ENCODE data around the gene CNTNAP4.

The CNTNAP4 gene

GRCh38 chr16:76409706-76410105 is 132.5 kb downstream of the CNTNAP4 start:
- no peak for DNase-seq

- DNase-seq, result no peak
These were observed 144.4 kb downstream of the CNTNAP4 start for GRCh38 chr16:76421571-76421970.

GRCh38 chr16:76428858-76429257 is 151.7 kb downstream of the CNTNAP4 start:
- no peak for DNase-seq

DNA sequence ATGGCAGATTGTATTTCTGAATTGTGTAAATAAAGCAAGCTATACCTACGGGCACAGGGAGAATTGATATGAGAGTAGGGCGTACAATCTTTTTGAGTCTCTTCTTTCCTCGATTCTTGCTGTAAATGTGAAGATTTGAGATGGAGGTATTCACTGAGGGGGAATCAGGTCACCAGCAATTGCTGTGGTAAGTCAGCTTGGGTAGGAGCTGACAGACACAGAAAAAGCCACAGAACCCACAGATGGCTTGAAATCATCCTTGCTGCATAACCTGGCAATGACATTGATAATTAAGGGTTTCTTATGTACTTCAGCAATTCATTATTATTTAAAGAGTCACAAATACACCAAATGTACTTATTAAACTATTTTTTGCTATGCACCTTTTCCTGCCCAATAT is 164.2 kb downstream of the CNTNAP4 start:
- no peak for DNase-seq

DNA sequence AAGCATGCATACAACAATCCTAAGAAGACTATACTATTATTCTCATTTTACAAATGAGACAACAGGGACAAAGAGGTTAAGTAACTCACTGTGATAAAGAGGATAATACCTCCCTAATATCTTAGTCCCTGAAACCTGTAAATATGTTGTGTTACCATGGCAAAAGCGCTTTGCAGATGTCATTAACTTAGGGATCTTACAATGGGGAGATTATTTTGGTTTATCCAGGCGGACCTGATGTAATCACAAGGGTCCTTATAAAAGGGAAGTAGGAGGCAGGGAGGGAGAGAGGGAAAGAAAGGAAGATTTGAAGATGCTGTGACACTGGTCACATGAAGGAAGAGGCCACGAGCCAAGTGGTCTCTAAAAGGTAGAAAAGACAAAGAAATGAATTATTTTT is 164.7 kb downstream of the CNTNAP4 start:
- DNase-seq, result no peak

- no peak for DNase-seq
These were observed 166.8 kb downstream of the CNTNAP4 start for GRCh38 chr16:76443973-76444372.

DNA sequence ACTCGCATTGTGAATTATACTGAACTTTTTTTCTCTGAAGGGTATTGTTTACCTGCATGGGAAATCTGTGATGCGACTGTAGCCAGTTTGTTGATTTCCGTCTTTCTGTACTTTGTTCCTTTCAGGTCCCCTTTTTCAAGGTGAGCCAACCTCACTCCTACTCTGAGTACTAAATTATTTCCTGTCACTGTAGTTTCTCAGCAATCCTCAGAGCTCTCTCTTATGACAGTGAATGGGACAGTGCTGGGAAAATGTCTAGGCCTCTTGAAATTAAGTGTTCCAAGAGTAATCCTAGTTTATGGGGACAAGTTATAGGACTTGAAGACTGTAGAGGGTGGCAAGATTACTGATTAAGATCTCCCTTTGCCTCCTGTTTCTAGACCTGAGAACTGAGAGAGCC is 167.6 kb downstream of the CNTNAP4 start:
- no peak for DNase-seq

- no peak for DNase-seq
These were observed 168.6 kb downstream of the CNTNAP4 start for GRCh38 chr16:76445815-76446214.

DNA sequence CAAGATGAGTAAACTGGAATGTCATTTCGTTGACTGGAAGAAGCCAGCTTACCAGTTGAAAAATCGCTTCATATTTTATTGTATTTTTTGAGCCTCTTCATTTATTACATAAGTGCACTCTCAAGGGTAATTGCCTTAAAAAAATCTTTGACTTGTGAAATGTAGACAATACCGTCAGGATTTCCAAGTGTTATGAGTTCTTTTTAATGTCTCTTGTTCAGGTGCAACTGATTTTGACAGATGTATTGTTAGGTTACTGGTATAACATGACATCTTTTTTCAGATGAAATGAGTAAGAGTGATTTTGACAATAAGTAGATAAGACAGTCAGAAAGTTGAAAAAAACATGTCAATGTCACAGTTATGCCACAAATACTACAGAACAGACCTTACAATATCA is 169.1 kb downstream of the CNTNAP4 start:
- DNase-seq, result no peak

- DNase-seq, result no peak
These were observed 173.7 kb downstream of the CNTNAP4 start for GRCh38 chr16:76450890-76451289.

GRCh38 chr16:76455257-76455656 is 178.1 kb downstream of the CNTNAP4 start:
- DNase-seq, result no peak

GRCh38 chr16:76456016-76456415 is 178.8 kb downstream of the CNTNAP4 start:
- no peak for DNase-seq

DNA sequence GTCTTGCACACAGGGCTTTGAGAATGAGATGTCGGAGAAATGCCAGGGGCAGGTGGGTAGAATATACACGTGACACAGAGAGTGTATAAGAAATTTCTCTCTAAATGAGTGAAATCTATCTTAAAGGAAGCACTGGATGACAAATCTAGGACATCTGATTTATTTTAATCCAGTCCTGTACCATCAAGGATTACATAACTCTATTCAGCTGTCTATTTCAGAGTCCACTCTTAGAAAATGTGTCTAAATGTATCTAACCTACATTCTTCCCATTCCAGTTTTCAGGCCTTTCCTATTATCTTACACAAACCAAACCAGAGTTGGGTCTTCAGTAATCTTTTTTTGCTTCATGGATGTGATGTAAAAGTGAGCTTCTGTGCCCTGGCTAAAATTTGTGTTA is 181.9 kb downstream of the CNTNAP4 start:
- DNase-seq, result no peak

GRCh38 chr16:76461836-76462235 is 184.6 kb downstream of the CNTNAP4 start:
- DNase-seq, result no peak

DNA sequence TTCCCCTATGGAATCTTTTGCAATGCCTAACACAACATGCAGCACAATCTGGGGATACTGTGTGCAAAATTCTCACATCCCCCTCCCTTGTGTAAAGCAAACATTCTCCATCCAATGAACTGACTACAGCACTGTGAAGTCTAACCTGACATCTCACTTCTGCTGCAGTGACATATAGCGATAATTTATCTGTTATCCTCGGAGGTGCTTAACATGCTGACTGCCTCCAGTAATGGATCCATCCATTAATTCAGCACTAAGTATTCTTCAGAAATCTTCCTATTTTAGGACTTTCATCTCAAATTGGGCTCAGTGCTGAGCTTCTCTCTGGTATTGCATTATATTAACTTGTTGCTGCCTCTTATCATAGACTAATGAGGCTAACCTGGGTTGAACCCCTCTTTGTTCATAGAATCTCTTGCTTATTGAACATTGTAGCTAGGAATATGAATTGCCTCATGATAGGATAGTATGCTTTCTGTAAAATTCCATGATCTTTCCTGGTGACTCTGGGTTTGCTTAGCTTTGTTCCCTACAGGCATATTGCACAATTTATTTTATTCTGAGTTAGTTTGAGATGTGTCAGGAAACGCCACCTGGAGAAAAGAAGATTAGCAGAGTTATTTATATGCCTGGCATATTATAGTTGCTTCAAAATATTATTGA is 187.9 kb downstream of the CNTNAP4 start:
- no peak for DNase-seq

GRCh38 chr16:76466871-76467270 is 189.7 kb downstream of the CNTNAP4 start:
- no peak for DNase-seq

GRCh38 chr16:76474048-76474447 is 196.8 kb downstream of the CNTNAP4 start:
- DNase-seq, result no peak

DNA sequence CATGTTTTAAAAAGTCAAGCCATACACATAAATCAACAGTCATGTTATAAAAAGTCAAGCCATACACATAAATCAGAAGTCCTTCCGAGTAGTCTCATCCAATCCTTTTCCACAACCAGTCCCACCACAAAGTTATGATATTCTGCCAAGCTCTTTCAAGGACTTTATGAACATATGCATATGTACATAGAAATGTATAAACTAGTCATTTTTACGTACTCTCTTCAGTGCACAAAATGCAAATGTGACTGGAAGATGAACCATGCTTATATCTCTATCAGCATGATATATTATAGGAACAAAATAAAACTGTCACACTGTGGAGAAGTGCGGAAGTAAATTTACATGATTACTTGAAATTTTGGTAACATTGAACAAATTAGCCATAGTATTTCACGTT is 200.9 kb downstream of the CNTNAP4 start:
- DNase-seq, result no peak

- DNase-seq, result no peak
These were observed 206.2 kb downstream of the CNTNAP4 start for GRCh38 chr16:76483307-76483909.

DNA sequence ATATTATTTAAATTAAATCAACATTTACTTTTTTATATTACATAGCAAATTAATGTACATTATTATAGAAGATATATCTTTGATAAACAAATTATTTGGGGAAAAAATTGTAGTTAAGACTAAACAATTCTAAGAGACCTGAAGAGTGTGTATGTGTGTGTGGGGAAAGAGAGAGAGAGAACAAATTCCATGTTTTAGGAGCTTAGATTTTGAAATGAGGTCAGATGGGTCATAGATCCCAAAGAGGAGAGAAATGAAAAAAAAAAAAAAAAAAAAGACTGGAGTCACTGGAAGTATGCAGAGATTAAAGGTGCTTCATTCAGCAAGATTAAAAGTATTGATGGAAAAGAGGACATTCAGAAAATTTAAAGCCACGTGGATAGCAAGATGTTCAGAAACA is 206.8 kb downstream of the CNTNAP4 start:
- no peak for DNase-seq

GRCh38 chr16:76486740-76487139 is 209.5 kb downstream of the CNTNAP4 start:
- DNase-seq, result no peak

DNA sequence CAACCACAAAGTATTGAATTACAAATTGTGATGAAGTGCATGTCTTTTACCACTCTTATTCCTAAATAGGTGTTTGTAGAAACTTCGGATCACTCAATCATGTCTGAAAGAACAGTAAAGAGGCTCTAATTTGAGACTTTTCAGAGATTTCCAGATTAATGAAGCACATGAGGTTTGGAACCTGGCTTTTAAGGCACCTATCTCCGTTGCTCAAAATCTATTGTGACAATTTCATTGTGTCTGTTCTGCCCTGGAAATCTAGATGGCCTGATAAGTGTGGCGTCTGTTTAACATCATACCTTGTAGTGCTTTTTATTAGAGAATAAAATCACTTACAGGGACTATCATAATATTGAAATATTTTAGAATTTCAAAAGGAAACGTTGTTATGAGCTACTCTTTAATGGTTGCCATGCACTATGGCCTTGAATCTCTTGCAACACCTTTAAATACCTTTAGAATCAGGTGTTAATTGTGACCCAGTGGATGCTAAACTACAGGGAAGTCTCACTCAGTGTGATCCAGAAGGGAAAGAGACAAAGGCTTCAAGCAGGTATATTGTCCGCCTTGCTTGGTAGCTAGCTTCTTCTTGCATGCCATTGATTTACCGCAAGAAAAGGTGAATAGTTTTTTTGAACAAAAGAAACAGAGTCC is 210.3 kb downstream of the CNTNAP4 start:
- DNase-seq, result no peak

DNA sequence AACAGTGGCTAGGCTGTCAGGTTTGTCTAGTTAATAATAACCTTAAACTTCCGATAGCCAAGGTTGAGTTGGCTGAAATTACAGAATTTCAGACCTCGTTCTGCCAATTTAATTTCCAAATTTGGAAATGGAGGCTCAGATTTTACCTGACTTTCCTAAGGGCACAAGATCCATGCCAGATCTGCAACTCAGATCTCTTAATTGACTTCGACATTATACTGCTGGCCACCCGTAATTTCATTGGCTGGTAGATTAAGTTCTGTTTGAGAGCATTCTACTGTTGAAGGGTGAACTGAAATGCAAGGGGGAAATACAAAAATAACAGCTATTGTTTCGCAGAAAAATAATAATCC is 210.8 kb downstream of the CNTNAP4 start:
- DNase-seq, result no peak

GRCh38 chr16:76490036-76490639 is 212.9 kb downstream of the CNTNAP4 start:
- DNase-seq, result no peak
